ENCODE measurements around the gene PRR13. TPM values are rescaled to one million over a fixed set of nuclear protein-coding genes. Genes with fewer than 3 reads are reported as not detected.
"Not testable (repeated sequence)": the region's sequence is repeated elsewhere in the genome, so short reads cannot be mapped to it uniquely, and the experiment has no call there.

PRR13 gene, protein sequence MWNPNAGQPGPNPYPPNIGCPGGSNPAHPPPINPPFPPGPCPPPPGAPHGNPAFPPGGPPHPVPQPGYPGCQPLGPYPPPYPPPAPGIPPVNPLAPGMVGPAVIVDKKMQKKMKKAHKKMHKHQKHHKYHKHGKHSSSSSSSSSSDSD
- total RNA-seq = 100 to 1,000 TPM; 109 to 145 TPM

GRCh38 chr12:53441040-53441833, at the start of gene PRR13:
Gene PRR13 (plus strand): TSS chr12:53441734. CDS start chr12:53442715, 981 bp downstream.
- Mint-ChIP-seq H3K9me3 (no peaks in the 10 kb centered on the region), H3K27me3 (ENCODE audit: low read depth) (no peaks in the 10 kb centered on the region), H3K36me3 (ENCODE audit: insufficient read depth in 2 of 2) (peaks cover 11 to 17% of the 10 kb centered on the region in 2 donors), H3K4me3 (peak within 1 kb of the TSS; percentile 89 to 94), H3K27ac (peak within 1 kb of the TSS; percentile 87), H3K4me1 (ENCODE audit: low read depth) (peaks cover 39% of the 10 kb centered on the region)
- peak; percentile 99 for ATAC-seq (replicated peaks in 1 of 2)
- DNase-seq = peak; percentile 98 to 99

DNA sequence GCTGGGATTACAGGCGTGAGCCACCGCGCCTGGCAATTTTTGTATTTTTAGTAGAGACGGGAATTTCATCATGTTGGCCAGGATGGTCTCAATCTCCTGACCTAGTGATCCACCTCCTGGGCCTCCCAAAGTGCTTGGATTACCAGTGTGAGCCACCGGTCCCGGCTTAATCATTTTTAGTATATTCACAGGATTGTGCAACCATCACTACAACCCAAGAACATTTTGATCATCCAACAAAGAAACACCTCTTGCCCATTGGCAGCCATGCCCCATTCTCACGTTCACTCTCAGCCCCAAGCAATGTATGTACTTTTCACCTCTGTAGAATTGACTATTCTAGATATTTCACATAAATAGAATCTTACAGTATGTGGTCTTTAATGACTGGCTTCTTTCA, 41.6 kb upstream of the PRR13 start:
- ATAC-seq (replicated peaks in 1 of 2) (no peak), DNase-seq (no peak)
- no peaks in the 10 kb centered on the region for H3K9me3 Mint-ChIP-seq
- peaks cover 21% of the 10 kb centered on the region for H3K4me1 Mint-ChIP-seq (ENCODE audit: low read depth)
- no peak overlapping the region for H3K4me3 Mint-ChIP-seq
- no peaks in the 10 kb centered on the region for H3K27me3 Mint-ChIP-seq (ENCODE audit: low read depth)
- H3K27ac Mint-ChIP-seq = no peak overlapping the region
- peaks cover 0 to 30% of the 10 kb centered on the region in 2 donors for H3K36me3 Mint-ChIP-seq (ENCODE audit: insufficient read depth in 2 of 2)

- not testable (repeated sequence) for H3K9me3 Mint-ChIP-seq; H3K4me3 Mint-ChIP-seq; H3K27me3 Mint-ChIP-seq (ENCODE audit: low read depth); ATAC-seq (replicated peaks in 1 of 2); H3K27ac Mint-ChIP-seq; DNase-seq
- H3K36me3 Mint-ChIP-seq (ENCODE audit: insufficient read depth in 2 of 2) = peaks cover 3 to 30% of the 10 kb centered on the region in 2 donors
- peaks cover 26% of the 10 kb centered on the region for H3K4me1 Mint-ChIP-seq (ENCODE audit: low read depth)
Measured at GRCh38 chr12:53402351-53402750, 39.2 kb upstream of the PRR13 start.

GRCh38 chr12:53402871-53403270, 38.7 kb upstream of the PRR13 start:
- peaks cover 3 to 30% of the 10 kb centered on the region in 2 donors for H3K36me3 Mint-ChIP-seq (ENCODE audit: insufficient read depth in 2 of 2)
- ATAC-seq (replicated peaks in 1 of 2) (no peak), DNase-seq (no peak)
- no peak overlapping the region for H3K27ac Mint-ChIP-seq
- no peaks in the 10 kb centered on the region for H3K9me3 Mint-ChIP-seq
- no peak overlapping the region for H3K4me3 Mint-ChIP-seq
- H3K27me3 Mint-ChIP-seq (ENCODE audit: low read depth) = no peaks in the 10 kb centered on the region
- peaks cover 21% of the 10 kb centered on the region for H3K4me1 Mint-ChIP-seq (ENCODE audit: low read depth)

DNA sequence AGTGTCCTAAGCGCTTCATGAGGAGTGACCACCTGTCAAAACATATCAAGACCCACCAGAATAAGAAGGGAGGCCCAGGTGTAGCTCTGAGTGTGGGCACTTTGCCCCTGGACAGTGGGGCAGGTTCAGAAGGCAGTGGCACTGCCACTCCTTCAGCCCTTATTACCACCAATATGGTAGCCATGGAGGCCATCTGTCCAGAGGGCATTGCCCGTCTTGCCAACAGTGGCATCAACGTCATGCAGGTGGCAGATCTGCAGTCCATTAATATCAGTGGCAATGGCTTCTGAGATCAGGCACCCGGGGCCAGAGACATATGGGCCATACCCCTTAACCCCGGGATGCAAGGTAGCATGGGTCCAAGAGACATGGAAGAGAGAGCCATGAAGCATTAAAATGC, 30.6 kb upstream of the PRR13 start:
- Mint-ChIP-seq H3K36me3 (ENCODE audit: insufficient read depth in 2 of 2) (peaks cover 15 to 31% of the 10 kb centered on the region in 2 donors), H3K4me1 (ENCODE audit: low read depth) (peaks cover 40% of the 10 kb centered on the region)
- DNase-seq = no peak

DNA sequence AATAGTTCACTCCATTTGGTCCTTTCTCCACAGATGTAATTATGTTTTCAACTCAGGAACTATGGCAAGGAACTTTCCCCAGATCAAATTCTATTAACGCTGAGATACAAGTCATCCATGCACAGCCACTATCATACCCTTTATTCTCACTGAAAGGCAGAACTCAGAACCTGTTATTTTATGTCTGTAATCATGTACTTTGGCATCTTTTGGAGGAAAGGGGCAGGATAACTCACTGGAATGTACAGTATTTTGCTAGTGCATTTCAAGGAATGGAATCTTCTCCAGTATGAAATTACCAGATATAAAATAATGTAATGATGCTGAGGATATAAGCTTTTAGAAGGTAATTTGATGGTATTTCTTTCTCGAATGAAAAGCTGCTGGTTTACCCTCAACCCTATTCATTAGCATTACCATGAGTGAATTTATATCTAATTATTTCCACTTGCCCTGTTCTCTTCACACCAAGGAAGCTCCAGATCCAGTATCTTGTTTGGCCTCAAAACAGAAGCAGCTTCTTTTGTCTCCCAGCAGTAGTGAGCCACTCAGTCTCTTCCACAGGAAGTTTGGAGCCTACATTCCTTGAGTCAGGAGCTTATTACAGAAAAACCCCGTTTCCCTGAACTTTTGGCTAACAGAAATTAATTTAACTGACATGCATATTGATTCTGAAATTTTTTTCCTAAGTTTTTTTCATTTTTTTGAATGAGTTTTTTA, 27.9 kb upstream of the PRR13 start:
- ATAC-seq (replicated peaks in 1 of 2) (no peak), DNase-seq (no peak)
- H3K4me3 Mint-ChIP-seq = no peak overlapping the region
- no peaks in the 10 kb centered on the region for H3K9me3 Mint-ChIP-seq
- H3K27me3 Mint-ChIP-seq (ENCODE audit: low read depth) = no peaks in the 10 kb centered on the region
- peaks cover 12 to 26% of the 10 kb centered on the region in 2 donors for H3K36me3 Mint-ChIP-seq (ENCODE audit: insufficient read depth in 2 of 2)
- H3K4me1 Mint-ChIP-seq (ENCODE audit: low read depth) = peaks cover 66% of the 10 kb centered on the region
- H3K27ac Mint-ChIP-seq = peak overlapping the region; percentile 55

More for the DNA sequence above, 30.6 kb upstream of the PRR13 start:
- Mint-ChIP-seq H3K4me3 (no peak overlapping the region), H3K27me3 (ENCODE audit: low read depth) (no peaks in the 10 kb centered on the region), H3K27ac (no peak overlapping the region), H3K9me3 (no peaks in the 10 kb centered on the region)
- no peak for ATAC-seq (replicated peaks in 1 of 2)

GRCh38 chr12:53414756-53415417, 26.6 kb upstream of the PRR13 start:
- Mint-ChIP-seq H3K36me3 (ENCODE audit: insufficient read depth in 2 of 2) (peaks cover 10 to 18% of the 10 kb centered on the region in 2 donors), H3K27me3 (ENCODE audit: low read depth) (no peaks in the 10 kb centered on the region), H3K4me3 (no peak overlapping the region), H3K27ac (no peak overlapping the region), H3K4me1 (ENCODE audit: low read depth) (peaks cover 71% of the 10 kb centered on the region), H3K9me3 (no peaks in the 10 kb centered on the region)
- no peak for DNase-seq
- no peak for ATAC-seq (replicated peaks in 1 of 2)

DNA sequence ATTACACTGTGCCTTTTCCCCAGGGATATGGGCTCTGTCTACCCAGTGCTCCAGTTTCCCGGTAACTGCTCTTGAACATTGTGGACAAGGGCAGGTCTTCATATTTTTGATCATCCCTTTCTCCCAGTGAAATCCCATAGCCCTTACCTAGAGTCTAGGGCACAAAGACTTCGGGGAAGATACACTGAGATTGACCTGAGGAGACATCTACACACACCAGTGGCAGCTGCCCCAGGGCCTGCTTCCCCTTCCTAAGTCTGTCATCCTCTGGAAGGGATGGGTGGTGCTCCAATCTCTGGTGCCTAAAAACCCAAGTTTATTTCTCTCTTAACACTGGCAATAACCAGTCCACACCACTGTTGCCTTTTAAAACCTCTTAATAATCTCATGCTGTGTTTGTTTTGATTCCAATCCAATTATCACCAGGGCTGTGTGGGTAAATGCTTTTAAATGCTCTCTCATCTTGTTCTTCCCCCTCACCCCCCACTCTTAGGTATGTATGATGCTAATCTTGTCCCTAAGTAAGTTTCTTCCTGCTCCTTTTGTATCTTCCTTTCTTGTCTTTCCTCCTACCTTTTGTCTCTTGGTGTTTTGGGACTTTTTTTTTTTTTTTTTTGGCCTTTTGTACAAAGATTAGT, 25.7 kb upstream of the PRR13 start:
- ATAC-seq (replicated peaks in 1 of 2); H3K27me3 Mint-ChIP-seq (ENCODE audit: low read depth); DNase-seq; H3K9me3 Mint-ChIP-seq; H3K4me3 Mint-ChIP-seq: not testable (repeated sequence)
- Mint-ChIP-seq H3K36me3 (ENCODE audit: insufficient read depth in 2 of 2) (peaks cover 7 to 12% of the 10 kb centered on the region in 2 donors), H3K4me1 (ENCODE audit: low read depth) (peaks cover 72% of the 10 kb centered on the region), H3K27ac (peak overlapping the region; percentile 88)

DNA sequence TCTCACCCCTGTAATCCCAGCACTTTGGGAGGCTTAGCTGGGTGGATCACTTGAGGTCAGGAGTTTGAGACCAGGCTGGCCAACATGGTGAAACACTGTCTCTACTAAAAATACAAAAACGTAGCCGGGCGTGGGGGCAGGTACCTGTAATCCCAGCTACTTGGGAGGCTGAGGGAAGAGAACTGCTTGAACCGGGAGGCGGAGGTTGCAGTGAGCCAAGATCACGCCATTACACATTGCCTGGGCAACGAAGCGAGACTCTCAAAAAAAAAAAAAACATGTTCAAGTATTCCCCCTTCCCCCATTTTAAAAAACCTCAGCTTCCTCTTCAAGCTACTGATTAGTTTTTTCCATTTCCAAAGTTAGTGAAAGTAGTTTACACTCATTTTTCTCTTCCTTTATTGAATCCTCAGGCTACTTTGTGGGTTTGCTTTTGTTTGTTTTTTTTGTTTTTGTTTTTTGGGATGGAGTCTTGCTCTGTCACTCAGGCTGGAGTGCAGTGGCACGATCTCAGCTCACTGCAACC, 24.2 kb upstream of the PRR13 start:
- ATAC-seq (replicated peaks in 1 of 2) = peak in 1 of 2 donors; percentile 22
- Mint-ChIP-seq H3K4me1 (ENCODE audit: low read depth) (peaks cover 73% of the 10 kb centered on the region), H3K4me3 (peak overlapping the region; percentile 7 to 57), H3K27ac (peak overlapping the region; percentile 41)
- not testable (repeated sequence) for H3K9me3 Mint-ChIP-seq; H3K27me3 Mint-ChIP-seq (ENCODE audit: low read depth); DNase-seq; H3K36me3 Mint-ChIP-seq (ENCODE audit: insufficient read depth in 2 of 2)

- DNase-seq (no peak), ATAC-seq (replicated peaks in 1 of 2) (no peak)
- Mint-ChIP-seq H3K4me1 (ENCODE audit: low read depth) (peaks cover 64% of the 10 kb centered on the region), H3K36me3 (ENCODE audit: insufficient read depth in 2 of 2) (peaks cover 0 to 2% of the 10 kb centered on the region in 2 donors), H3K4me3 (peak overlapping the region in 1 of 2 donors; percentile 3), H3K27me3 (ENCODE audit: low read depth) (no peaks in the 10 kb centered on the region), H3K9me3 (no peaks in the 10 kb centered on the region), H3K27ac (no peak overlapping the region)
Measured at GRCh38 chr12:53418221-53418620, 23.3 kb upstream of the PRR13 start.

- ATAC-seq (replicated peaks in 1 of 2) (no peak), DNase-seq (no peak)
- H3K9me3 Mint-ChIP-seq = no peaks in the 10 kb centered on the region
- no peaks in the 10 kb centered on the region for H3K27me3 Mint-ChIP-seq (ENCODE audit: low read depth)
- H3K4me3 Mint-ChIP-seq = no peak overlapping the region
- H3K36me3 Mint-ChIP-seq (ENCODE audit: insufficient read depth in 2 of 2) = peaks cover 0 to 2% of the 10 kb centered on the region in 2 donors
- peaks cover 60% of the 10 kb centered on the region for H3K4me1 Mint-ChIP-seq (ENCODE audit: low read depth)
- no peak overlapping the region for H3K27ac Mint-ChIP-seq
Measured at GRCh38 chr12:53419756-53420155, 21.8 kb upstream of the PRR13 start.

DNA sequence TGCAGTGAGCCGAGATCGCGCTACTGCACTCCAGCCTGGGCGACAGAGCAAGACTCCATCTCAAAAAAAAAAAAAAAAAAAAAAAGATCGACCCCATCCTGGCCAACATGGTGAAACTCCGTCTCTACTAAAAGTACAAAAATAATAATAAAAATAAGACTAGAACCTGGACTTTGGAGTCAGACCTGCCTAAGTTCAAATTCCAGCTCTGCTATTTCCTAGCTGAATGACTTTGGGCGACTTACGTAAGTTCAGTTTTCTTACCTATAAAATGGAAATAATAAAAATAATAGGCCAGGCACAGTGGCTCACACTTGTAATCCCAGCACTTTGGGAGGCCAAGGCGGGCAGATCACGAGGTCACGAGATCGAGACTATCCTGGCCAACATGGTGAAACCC, 19.3 kb upstream of the PRR13 start:
- not testable (repeated sequence) for H3K9me3 Mint-ChIP-seq; ATAC-seq (replicated peaks in 1 of 2); H3K27ac Mint-ChIP-seq; H3K27me3 Mint-ChIP-seq (ENCODE audit: low read depth); H3K4me3 Mint-ChIP-seq; H3K36me3 Mint-ChIP-seq (ENCODE audit: insufficient read depth in 2 of 2); DNase-seq
- H3K4me1 Mint-ChIP-seq (ENCODE audit: low read depth) = peaks cover 41% of the 10 kb centered on the region
